AG20443 (cell line): ENCODE measurements around the gene MUCL1.

ENCODE experiments used
- DNase-seq: peaks from one replicate; pipeline ENCODE4 v3.0.0; 2012; ENCODE audit warnings: low spot score, mixed read lengths

The MUCL1 gene

DNA sequence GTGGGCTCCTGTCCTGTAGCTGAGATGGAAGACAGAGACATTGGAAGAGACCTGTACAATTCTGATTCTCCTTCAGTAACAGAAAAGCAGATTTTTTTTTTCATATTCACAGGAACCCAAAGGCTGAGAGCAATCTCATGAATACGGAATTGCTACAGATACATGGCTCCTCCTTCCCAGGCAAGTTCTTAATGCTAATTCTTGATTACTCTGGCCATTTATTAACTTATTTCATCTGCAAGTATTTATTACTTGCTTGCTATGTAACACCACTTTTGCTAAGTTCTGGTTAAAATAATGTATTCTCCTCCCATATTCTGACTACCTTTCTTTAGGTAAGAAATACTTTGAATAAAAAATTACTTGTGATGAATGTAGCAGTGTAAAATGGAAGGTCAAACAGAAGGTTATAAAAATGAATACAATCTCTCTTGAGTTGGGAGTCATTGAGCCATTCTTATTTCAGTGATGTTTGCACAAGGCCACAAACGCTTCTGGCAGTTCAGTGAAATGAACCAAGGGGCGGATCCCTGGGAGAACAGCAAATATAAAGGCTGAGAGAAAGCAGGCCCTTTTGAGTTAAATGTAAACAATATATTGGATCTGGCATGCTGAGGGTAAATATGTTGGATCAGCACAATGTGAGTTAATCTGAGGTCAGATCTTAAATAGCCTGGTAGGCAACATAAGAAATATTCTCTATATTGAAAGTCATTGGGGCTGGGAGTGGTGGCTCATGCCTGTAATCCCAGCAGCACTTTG, 37.6 kb downstream of the MUCL1 start:
- DNase-seq = no peak
